Loucy (cell line): ENCODE data around the gene SNAI1.
A peak's percentile ranks its signal among the peaks of the same experiment; 100 is the strongest.

ENCODE experiments used
- H2AFZ ChIP-seq: fragments of 200-600 bp; sonication (generic); 2 replicates; pipeline ENCODE4 v1.6.0; 2016; ENCODE audit warnings: antibody characterized with exemption, mild to moderate bottlenecking, low read length, moderate library complexity
- H3F3A ChIP-seq: fragments of 200-600 bp; 2 replicates; pipeline ENCODE4 v1.6.0; 2016; ENCODE audit warnings: antibody characterized with exemption, low read depth, mild to moderate bottlenecking
- H3K27me3 ChIP-seq: fragments of 200-600 bp; sonication (generic); 2 replicates; pipeline ENCODE4 v1.6.1; 2014; ENCODE audit warnings: low read length, mild to moderate bottlenecking; ENCODE audit not compliant: insufficient read depth, poor library complexity, severe bottlenecking
- H3K36me3 ChIP-seq: fragments of 200-600 bp; sonication (generic); 2 replicates; pipeline ENCODE4 v1.6.1; 2016; ENCODE audit warnings: low read length; ENCODE audit not compliant: insufficient read depth
- H3K4me1 ChIP-seq: fragments of 200-600 bp; sonication (generic); 2 replicates; pipeline ENCODE4 v1.5.1; 2014; ENCODE audit warnings: low read length, mild to moderate bottlenecking; ENCODE audit not compliant: insufficient read depth, poor library complexity, severe bottlenecking
- H3K4me2 ChIP-seq: fragments of 200-600 bp; sonication (generic); 2 replicates; pipeline ENCODE4 v1.6.0; 2014; ENCODE audit warnings: antibody characterized with exemption, low read length, low read depth, mild to moderate bottlenecking; ENCODE audit not compliant: poor library complexity, severe bottlenecking
- H3K4me3 ChIP-seq: fragments of 200-600 bp; sonication (generic); 2 replicates; pipeline ENCODE4 v1.5.1; 2014; ENCODE audit warnings: low read length, mild to moderate bottlenecking, mixed read lengths; ENCODE audit not compliant: poor library complexity, severe bottlenecking
- H3K79me2 ChIP-seq: fragments of 200-600 bp; sonication (generic); 2 replicates; pipeline ENCODE4 v1.6.1; 2014; ENCODE audit warnings: low read length; ENCODE audit not compliant: insufficient read depth
- H3K9ac ChIP-seq: fragments of 200-600 bp; sonication (generic); 2 replicates; pipeline ENCODE4 v1.6.0; 2014; ENCODE audit warnings: mild to moderate bottlenecking, low read depth, low read length, moderate library complexity; ENCODE audit not compliant: poor library complexity, severe bottlenecking
- H3K9me2 ChIP-seq: fragments of 200-600 bp; sonication (generic); replicated peaks from 2 replicates; pipeline ENCODE4 v1.6.1; 2016; ENCODE audit warnings: low read depth, low read length, mixed read lengths
- H3K9me3 ChIP-seq: fragments of 200-600 bp; sonication (generic); 2 replicates; pipeline ENCODE4 v1.6.1; 2014; ENCODE audit warnings: mild to moderate bottlenecking, antibody characterized with exemption, low read length, low read depth; ENCODE audit not compliant: insufficient read depth
- H4K20me1 ChIP-seq: fragments of 200-600 bp; sonication (generic); 2 replicates; pipeline ENCODE4 v1.6.0; 2014; ENCODE audit warnings: antibody characterized with exemption, low read length, mild to moderate bottlenecking; ENCODE audit not compliant: insufficient read depth, poor library complexity, severe bottlenecking
- CTCF ChIP-seq: fragments of 200-600 bp; sonication (generic); conservative IDR thresholded peaks from 2 replicates; pipeline ENCODE4 v1.5.1; 2014; ENCODE audit warnings: mild to moderate bottlenecking, antibody characterized with exemption, low read length
- EZH2phosphoT487 ChIP-seq: fragments of 200-600 bp; IDR thresholded peaks from 2 replicates; pipeline ENCODE4 v1.6.1; 2018; ENCODE audit warnings: antibody characterized with exemption, mild to moderate bottlenecking, moderate library complexity, borderline replicate concordance

The SNAI1 gene

GRCh38 chr20:49982346-49983122 is at the start of gene SNAI1:
Gene SNAI1 (plus strand): TSS chr20:49982980. CDS start chr20:49983060, 80 bp downstream.
- Histone ChIP-seq H4K20me1 (no peaks in the 10 kb centered on the region), H3K79me2 (no peaks in the 10 kb centered on the region), H3K9ac (peak within 1 kb of the TSS; percentile 51), H3K36me3 (no peaks in the 10 kb centered on the region), H3K9me3 (no peaks in the 10 kb centered on the region), H3K4me3 (peak within 1 kb of the TSS; percentile 61), H3K9me2 (no peaks in the 10 kb centered on the region), H3F3A (no peaks in the 10 kb centered on the region), H3K4me1 (peaks cover 8% of the 10 kb centered on the region), H3K4me2 (peak within 1 kb of the TSS; percentile 90), H2AFZ (peak within 1 kb of the TSS; percentile 66; the same call in 1 of the 2 replicates), H3K27me3 (no peaks in the 10 kb centered on the region)
- TF ChIP-seq EZH2phosphoT487: no peak
- TF ChIP-seq CTCF: peak; percentile 65

GRCh38 chr20:49935746-49936152 is 47.0 kb upstream of the SNAI1 start:
- H3K9me2 ChIP-seq: no peaks in the 10 kb centered on the region
- peaks cover 38% of the 10 kb centered on the region for H4K20me1 ChIP-seq
- peak overlapping the region; percentile 90 for H3K9ac ChIP-seq

More at GRCh38 chr20:49935746-49936152, 47.0 kb upstream of the SNAI1 start:
- H3K4me1 ChIP-seq: peaks cover 43% of the 10 kb centered on the region
- peak overlapping the region; percentile 91 for H3K4me2 ChIP-seq
- peak overlapping the region; percentile 96 for H2AFZ ChIP-seq
- no peaks in the 10 kb centered on the region for H3F3A ChIP-seq
- H3K27me3 ChIP-seq: no peaks in the 10 kb centered on the region
- H3K4me3 ChIP-seq: peak overlapping the region; percentile 87
- no peaks in the 10 kb centered on the region for H3K36me3 ChIP-seq
- no peak for TF ChIP-seq EZH2phosphoT487
- no peak for TF ChIP-seq CTCF
- H3K9me3 ChIP-seq: no peaks in the 10 kb centered on the region
- H3K79me2 ChIP-seq: peaks cover 52% of the 10 kb centered on the region
